Endothelial cell of umbilical vein (primary cell): ENCODE data around the gene TSEN54.

Experiments used
- EZH2 ChIP-seq: IDR thresholded peaks from 2 replicates; pipeline ENCODE4 v1.6.1; 2012; ENCODE audit warnings: borderline replicate concordance, low read depth, mild to moderate bottlenecking, moderate library complexity, low read length, inconsistent platforms; ENCODE audit not compliant: severe bottlenecking
- FOS ChIP-seq: IDR thresholded peaks from 2 replicates; pipeline ENCODE4 v1.6.1; 2011; ENCODE audit warnings: mild to moderate bottlenecking, low read length, moderate library complexity, borderline replicate concordance; ENCODE audit not compliant: insufficient read depth
- GATA2 ChIP-seq: IDR thresholded peaks from 2 replicates; pipeline ENCODE4 v1.7.0; 2011; ENCODE audit warnings: low read depth, mild to moderate bottlenecking, moderate library complexity, mixed read lengths, low read length; ENCODE audit not compliant: insufficient read length, insufficient read depth
- JUN ChIP-seq: IDR thresholded peaks from 2 replicates; pipeline ENCODE4 v1.6.1; 2011; ENCODE audit warnings: borderline replicate concordance, low read depth; ENCODE audit not compliant: insufficient read length, insufficient read depth
- MYC ChIP-seq: IDR thresholded peaks from one replicate; pipeline ENCODE4 v1.6.1; 2011; ENCODE audit warnings: mild to moderate bottlenecking, low read depth, low read length
- POLR2A ChIP-seq: IDR thresholded peaks from 2 replicates; pipeline ENCODE4 v1.6.1; 2012; ENCODE audit warnings: low read depth, mild to moderate bottlenecking, control low read depth, low read length
- POLR2AphosphoS5 ChIP-seq: IDR thresholded peaks from 2 replicates; pipeline ENCODE4 v1.6.1; 2012; ENCODE audit warnings: low read depth, mild to moderate bottlenecking, control low read depth, low read length, moderate library complexity; ENCODE audit not compliant: insufficient read depth
- TF ChIP-seq, protein P1 (sequence below): IDR thresholded peaks from 2 replicates; pipeline ENCODE4 v1.6.1; 2011; ENCODE audit not compliant: insufficient read depth, insufficient read length
- TF ChIP-seq, protein P2 (sequence below), 2 donors: IDR thresholded peaks; 1 replicate in 1 of 2; 2 replicates in 1 of 2; pipeline ENCODE4 v1.5.1; 2011; ENCODE audit warnings: low read length in 2 of 2, mild to moderate bottlenecking in 2 of 2, moderate library complexity in 2 of 2, control low read depth in 1 of 2, inconsistent platforms in 1 of 2, low read depth in 1 of 2; ENCODE audit not compliant: insufficient read depth in 1 of 2; ENCODE audit errors: extremely low read depth in 1 of 2

DNA sequence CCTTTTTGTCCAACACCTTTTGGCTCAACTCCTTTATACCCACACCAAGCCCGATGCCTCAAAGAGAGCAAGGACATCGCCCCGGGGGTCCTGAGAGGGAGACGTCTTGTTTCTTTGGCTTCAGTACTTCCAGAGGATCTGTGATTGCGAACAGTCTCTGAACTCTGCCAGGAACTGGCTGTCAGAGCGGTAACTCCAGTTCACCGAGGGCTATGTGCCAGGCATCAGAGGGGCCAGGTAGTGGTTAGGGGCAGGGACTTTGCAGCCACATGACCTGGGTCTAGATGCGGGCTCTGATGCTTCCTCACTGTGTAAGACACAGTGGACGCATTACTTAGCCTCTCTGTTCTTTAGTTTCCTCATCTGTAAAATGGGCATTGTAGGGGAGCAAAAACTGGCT is 30.8 kb downstream of the TSEN54 start:
- TF ChIP-seq EZH2 (no peak), POLR2A (no peak), POLR2AphosphoS5 (no peak), MYC (no peak), JUN (no peak), FOS (no peak), GATA2 (no peak)
- TF ChIP-seq, protein P1, sequence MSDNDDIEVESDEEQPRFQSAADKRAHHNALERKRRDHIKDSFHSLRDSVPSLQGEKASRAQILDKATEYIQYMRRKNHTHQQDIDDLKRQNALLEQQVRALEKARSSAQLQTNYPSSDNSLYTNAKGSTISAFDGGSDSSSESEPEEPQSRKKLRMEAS: no peak
- TF ChIP-seq, protein P2, sequence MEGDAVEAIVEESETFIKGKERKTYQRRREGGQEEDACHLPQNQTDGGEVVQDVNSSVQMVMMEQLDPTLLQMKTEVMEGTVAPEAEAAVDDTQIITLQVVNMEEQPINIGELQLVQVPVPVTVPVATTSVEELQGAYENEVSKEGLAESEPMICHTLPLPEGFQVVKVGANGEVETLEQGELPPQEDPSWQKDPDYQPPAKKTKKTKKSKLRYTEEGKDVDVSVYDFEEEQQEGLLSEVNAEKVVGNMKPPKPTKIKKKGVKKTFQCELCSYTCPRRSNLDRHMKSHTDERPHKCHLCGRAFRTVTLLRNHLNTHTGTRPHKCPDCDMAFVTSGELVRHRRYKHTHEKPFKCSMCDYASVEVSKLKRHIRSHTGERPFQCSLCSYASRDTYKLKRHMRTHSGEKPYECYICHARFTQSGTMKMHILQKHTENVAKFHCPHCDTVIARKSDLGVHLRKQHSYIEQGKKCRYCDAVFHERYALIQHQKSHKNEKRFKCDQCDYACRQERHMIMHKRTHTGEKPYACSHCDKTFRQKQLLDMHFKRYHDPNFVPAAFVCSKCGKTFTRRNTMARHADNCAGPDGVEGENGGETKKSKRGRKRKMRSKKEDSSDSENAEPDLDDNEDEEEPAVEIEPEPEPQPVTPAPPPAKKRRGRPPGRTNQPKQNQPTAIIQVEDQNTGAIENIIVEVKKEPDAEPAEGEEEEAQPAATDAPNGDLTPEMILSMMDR (IDR thresholded peaks at IDR 0.05; ENCODE audit: extremely low read depth in 1 of 2, insufficient read depth in 1 of 2, low read depth in 1 of 2, low read length in 2 of 2): no peak
